ENCODE measurements around the gene GRM7. TPM values are rescaled to one million over a fixed set of nuclear protein-coding genes. Genes with fewer than 3 reads are reported as not detected.

The GRM7 gene
- total and polyA plus RNA-seq, 2 of the 4 experiments (the other 2 are of a cell fraction): not detected

DNA sequence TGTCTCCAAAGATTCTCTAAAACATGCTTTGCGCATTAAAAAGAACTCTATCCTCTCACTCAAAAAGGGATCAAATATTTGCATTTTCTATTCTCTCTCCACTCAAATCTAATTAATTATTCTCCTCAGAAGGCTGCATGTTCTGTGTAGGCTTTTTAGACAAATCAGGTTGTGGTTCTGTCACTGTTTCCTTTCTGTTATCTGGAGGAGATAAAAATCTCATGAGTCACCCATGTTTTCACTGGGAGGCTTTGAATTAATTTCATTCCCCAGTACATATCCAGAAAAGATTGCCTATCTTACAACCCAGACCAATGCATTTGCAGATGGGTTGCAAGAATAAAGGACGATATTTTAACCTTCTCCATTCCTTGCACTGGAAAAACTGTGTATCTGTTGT lies 446.5 kb downstream of the GRM7 start:
- Histone ChIP-seq H2BK15ac (ENCODE audit: low read depth, low read length) (no peak overlapping the region), H2BK5ac (ENCODE audit: low read depth, low read length, poor library complexity, severe bottlenecking) (no peak overlapping the region), H3K9me1 (ENCODE audit: insufficient read depth, low read length) (no peaks in the 10 kb centered on the region), H4K20me1 (ENCODE audit: insufficient read depth, low read length) (no peaks in the 10 kb centered on the region), H3K4me3 (ENCODE audit: insufficient read depth, low read depth, low read length) (no peak overlapping the region), H2AK5ac (ENCODE audit: low read depth, low read length) (no peak overlapping the region), H3K56ac (ENCODE audit: extremely low read depth, insufficient read depth, low read length) (no peak overlapping the region), H2BK120ac (ENCODE audit: low read depth, low read length) (no peak overlapping the region), H2AFZ (replicated peaks; ENCODE audit: low read length, poor library complexity) (no peak overlapping the region), H3K18ac (ENCODE audit: low read depth, low read length) (no peak overlapping the region), H3K9me3 (ENCODE audit: control insufficient read depth, insufficient read depth, low read length) (peaks cover 19% of the 10 kb centered on the region), H4K5ac (ENCODE audit: low read depth, low read length) (no peak overlapping the region), H3K27ac (ENCODE audit: insufficient read depth, low read length) (no peak overlapping the region), H3K14ac (replicated peaks; ENCODE audit: low read depth, low read length) (no peak overlapping the region), H3K4ac (ENCODE audit: low read depth, low read length) (no peak overlapping the region), H3K23ac (ENCODE audit: low read depth, low read length) (no peak overlapping the region), H4K8ac (ENCODE audit: low read depth in 2 of 2, low read length in 2 of 2) (no peak overlapping the region), H3K4me2 (ENCODE audit: low read depth, low read length) (no peak overlapping the region), H4K91ac (ENCODE audit: insufficient read depth, low read depth, low read length) (no peak overlapping the region), H2AK9ac (replicated peaks; ENCODE audit: low read depth, low read length, poor library complexity) (no peak overlapping the region), H3K27me3 (ENCODE audit: control insufficient read depth, insufficient read depth, low read length) (no peaks in the 10 kb centered on the region), H2BK20ac (ENCODE audit: low read depth, low read length) (no peak overlapping the region), H3K9ac (ENCODE audit: low read depth, low read length) (no peak overlapping the region), H3K4me1 (ENCODE audit: control insufficient read depth, insufficient read depth, low read length) (no peaks in the 10 kb centered on the region), H3K79me1 (ENCODE audit: low read depth in 1 of 2, low read length in 2 of 2) (no peaks in the 10 kb centered on the region), H3K36me3 (ENCODE audit: control insufficient read depth, insufficient read depth, low read length) (no peaks in the 10 kb centered on the region)
- in situ Hi-C loops (cut with MboI; ENCODE audit: low sequenced_read_pairs) (no loop called here), dilution Hi-C loops (cut with HindIII; ENCODE audit: low sequenced_read_pairs, unreplicated experiment) (no loop called here), intact Hi-C loops (cut with micrococcal nuclease) (no loop called here)
- WGBS, 2 experiments (ENCODE audit: extremely low coverage in 2 of 2, insufficient read length in 1 of 2): no CpG with 5 or more reads among the region's 2 CpGs
- ChIA-PET POLR2A (ENCODE audit: unreplicated experiment) (no interaction called here), CTCF (no interaction called here)
- ATAC-seq (ENCODE audit: low read depth) (no peak), DNase-seq (no peak)
- TF ChIP-seq MAZ (IDR thresholded peaks at IDR 0.05; ENCODE audit: borderline replicate concordance, low read depth, low read length) (no peak), CHD1 (IDR thresholded peaks at IDR 0.05; ENCODE audit: low read depth, low read length) (no peak), MAFK (IDR thresholded peaks at IDR 0.05; ENCODE audit: low read depth, low read length) (no peak), RCOR1 (IDR thresholded peaks at IDR 0.05; ENCODE audit: insufficient replicate concordance, low read length) (no peak), ELK1 (IDR thresholded peaks at IDR 0.05; ENCODE audit: borderline replicate concordance, low read depth, low read length) (no peak), CEBPB (IDR thresholded peaks at IDR 0.05; ENCODE audit: low read depth, low read length) (no peak), RAD21 (IDR thresholded peaks at IDR 0.05; ENCODE audit: low read length) (no peak), CTCF (conservative IDR thresholded peaks at IDR 0.05; ENCODE audit: low read depth, low read length) (no peak), RFX5 (IDR thresholded peaks at IDR 0.05; ENCODE audit: low read depth, low read length) (no peak), POLR2A (IDR thresholded peaks at IDR 0.05; ENCODE audit: low read depth, low read length) (no peak), SMC3 (IDR thresholded peaks at IDR 0.05; ENCODE audit: low read depth, low read length) (no peak), MXI1 (IDR thresholded peaks at IDR 0.05; ENCODE audit: borderline replicate concordance, low read depth, low read length) (no peak), FOS (IDR thresholded peaks at IDR 0.05; ENCODE audit: low read depth, low read length) (no peak), NFE2L2 (IDR thresholded peaks at IDR 0.05; ENCODE audit: low read depth, low read length) (no peak)
- TF ChIP-seq, protein P1, sequence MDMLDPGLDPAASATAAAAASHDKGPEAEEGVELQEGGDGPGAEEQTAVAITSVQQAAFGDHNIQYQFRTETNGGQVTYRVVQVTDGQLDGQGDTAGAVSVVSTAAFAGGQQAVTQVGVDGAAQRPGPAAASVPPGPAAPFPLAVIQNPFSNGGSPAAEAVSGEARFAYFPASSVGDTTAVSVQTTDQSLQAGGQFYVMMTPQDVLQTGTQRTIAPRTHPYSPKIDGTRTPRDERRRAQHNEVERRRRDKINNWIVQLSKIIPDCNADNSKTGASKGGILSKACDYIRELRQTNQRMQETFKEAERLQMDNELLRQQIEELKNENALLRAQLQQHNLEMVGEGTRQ (IDR thresholded peaks at IDR 0.05; ENCODE audit: low read depth, low read length): no peak
- BruUV-seq (replicated peaks): no TSS peak

All from IMR-90 (cell line).